Fibroblast of skin of right quadriceps (primary cell): ENCODE results near the gene ARMC2.
A peak's percentile ranks its signal among the peaks of the same experiment; 100 is the strongest.
"Not testable (repeated sequence)": the region's sequence is repeated elsewhere in the genome, so short reads cannot be mapped to it uniquely, and the experiment has no call there.

Experiments used
- DNase-seq: peaks from one replicate; pipeline ENCODE4 v3.0.0-alpha.2; 2013

The ARMC2 gene

DNA sequence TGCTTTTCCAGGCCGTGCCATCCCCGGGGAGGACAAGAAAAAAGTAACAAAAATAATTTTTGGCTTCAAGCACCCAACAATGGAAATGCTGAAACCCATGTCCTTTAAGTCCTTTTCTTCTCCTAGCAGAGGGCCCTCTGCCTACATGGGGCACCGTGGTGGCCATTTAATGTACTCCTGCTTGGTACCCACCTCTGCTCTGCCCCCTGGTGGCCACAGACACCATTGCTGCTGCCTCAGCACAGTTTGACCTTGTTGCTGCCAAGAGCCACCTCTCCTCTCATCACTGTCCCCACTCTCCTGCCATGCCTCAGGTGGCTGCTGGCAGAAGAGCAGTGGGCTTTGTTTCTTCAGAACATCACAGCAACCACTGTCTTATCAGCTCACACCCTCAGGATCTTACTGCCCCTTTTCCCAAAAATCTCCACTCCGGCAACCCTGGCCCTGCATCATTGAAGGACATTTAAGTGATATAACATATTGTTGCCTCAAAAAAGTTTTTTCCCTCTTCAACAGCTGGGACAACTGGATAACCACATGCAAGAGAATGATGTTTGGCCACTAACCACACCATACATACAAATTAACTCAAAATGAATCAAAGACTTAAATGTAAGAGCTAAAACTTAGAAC lies 12.9 kb upstream of the ARMC2 start:
- peak; percentile 67 for DNase-seq

DNA sequence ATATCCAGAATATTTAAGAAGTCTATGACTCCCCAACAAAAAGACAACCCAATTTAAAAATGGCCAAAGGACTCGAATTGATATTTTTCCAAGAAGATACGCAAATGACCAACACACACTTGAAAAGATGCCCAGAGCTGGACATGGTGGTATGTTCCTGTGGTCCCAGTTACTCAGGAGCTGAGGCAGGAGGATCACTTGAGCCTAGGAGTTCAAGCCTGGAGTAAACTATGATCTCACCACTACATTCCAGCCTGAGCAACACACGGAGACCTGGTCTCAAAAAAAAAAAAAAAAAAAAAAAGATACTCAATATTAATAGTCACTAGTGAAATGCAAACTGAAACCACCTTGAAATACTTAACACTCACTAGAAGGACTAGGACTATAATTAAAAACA lies 12.2 kb upstream of the ARMC2 start:
- DNase-seq: peak; percentile 18

DNA sequence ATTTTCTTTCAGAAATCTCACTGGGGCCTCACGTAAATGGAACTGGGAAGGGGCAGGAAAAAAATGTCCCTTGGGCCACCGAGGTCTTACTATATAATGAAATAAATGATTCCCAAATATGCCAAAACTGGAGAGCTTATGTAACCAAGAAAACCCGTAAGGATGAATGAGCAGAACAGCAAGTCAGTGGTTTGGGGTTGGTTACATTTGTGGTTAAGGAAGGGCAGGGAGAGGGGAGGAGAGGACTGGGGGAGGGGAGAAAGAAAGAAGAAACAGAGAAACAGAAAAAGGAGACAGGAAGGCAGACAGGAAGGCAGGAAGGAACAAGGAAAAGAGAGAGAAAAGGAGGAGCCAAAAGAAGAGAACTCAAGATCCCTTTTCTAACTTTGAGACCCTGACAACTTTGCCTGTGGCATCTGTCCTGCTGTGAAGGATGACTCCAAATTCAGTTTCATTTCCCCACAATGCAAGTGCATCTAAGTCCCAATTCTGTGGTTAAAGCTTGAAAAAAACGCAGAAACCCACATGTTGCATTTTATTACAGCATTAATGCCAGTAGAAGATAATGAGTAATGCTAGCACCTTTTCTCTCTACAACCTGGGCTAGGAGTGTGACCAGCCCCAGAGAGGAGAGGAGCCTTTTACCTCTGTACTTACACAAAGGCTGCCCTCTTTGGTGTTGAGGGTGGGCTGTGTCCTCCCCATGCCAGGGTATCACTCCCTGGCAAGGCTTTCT lies 10.8 kb upstream of the ARMC2 start:
- DNase-seq: peak; percentile 34

DNA sequence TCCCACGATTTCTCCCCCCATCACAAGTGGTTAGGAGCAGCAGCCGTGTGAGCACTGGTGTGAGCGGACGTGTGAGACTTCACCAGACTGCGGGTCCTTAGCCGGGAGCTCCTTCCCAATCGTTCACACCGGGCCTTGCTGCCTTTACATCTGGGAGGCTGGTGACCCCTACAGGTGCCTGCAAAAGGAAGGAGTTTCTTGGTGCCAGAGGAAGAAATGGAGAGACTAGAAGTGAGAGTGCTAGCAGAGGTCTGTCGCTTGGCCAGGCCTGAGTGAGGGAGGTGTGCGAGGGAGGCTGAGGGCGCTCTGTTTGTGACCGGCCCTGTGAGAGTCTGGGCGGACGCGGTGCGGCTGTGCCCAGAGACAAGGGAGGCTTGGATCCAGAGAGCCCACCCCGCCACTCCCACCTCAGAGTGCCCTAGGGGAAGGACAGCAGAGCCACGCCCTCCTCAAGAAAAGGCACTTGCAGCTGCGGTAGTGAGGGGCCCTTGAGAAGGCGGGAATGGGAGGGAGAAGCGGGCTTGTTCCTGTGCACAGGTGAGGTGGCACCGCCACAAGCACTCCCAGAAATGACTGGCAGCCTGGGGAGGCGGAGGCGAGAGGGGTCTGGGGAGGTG lies 10.0 kb upstream of the ARMC2 start:
- DNase-seq: peak; percentile 34

DNA sequence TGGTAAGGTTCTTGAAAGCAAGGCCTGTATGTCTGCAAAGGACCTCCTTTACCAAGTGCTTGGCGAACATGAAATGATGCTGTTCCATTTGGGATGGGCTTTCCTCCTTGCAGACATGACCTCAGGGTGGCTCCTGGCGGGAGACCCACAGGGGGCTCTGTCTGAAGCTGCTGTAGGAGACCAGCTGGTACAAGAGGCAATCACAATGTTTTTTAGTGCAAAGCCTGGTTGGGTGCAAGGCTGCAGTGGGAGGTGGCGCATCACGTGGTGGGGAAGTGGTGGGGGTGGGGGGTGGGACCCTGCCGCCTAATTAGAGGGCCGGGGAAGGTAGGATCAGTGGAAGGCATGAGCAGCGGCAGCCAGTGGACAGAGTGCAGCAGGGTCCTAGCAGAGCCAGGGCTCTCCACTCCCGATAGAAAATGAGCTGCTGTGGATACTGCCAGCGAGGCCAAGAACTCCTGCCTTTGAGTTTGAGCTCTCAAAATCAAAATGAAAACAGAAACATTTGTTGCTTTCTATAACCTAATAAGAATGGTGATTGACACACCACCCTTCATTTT lies 9.1 kb upstream of the ARMC2 start:
- DNase-seq: no peak

DNA sequence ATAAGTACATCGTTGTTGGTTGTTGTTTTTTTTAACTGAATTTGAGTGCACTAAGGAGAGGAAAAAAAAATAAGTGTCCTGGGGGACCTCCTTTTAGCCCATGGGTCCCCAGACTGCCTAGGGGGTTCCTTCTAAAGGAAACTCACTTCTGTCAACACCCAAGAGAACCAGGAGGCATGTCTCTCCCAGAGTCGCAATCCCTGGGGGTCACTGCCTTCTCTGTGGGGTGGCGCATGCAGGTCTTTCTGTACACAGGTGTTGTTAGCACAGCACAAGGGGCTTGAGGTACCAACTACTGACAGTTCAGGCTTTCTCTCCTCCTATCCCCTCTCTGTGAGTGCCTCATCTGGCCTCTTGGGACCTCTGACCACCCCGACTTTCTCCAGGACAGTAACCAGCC lies 7.3 kb upstream of the ARMC2 start:
- DNase-seq: no peak

DNA sequence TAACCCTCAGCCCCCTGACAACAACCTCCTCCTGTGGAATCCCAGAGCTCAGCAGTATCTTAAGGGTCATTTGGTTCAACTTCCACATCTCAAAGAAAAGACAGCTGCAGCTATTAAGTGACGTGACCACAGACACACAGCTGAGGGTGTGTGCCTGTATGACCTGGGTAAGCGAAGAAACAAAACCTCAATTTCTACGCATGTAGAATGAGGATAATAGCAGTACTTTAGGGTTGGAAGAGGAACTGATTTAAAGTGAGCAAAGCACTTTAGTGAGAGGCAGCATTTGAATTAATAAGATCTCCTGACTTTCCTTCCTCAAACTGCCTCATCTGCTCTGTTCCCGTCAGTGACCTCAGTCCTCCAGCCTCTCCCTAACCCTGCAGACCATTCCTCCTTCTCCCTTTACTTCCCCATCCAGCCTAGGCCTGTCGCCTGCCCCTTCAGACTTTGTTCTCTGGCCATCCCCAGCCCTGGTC lies 6.8 kb upstream of the ARMC2 start:
- no peak for DNase-seq

DNA sequence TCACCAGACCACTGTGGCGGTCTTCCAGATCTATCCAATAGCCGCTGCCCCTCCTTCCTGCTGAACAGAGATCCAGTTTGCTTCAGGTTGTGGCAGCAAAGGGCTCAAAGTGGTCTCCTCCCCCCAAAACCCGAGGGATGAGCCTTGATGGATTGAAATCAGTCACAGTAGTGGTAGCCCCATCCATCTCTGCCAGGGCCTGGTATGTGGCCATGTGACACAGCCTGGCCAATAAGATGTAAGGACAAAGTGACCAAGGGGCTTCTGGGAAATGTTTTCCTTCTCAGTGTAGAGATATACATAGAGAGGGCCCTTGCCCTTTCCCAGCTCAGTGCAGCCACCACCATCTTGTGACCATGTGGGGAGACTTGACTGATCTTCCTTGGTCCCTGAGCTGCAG lies 4.1 kb upstream of the ARMC2 start:
- no peak for DNase-seq

DNA sequence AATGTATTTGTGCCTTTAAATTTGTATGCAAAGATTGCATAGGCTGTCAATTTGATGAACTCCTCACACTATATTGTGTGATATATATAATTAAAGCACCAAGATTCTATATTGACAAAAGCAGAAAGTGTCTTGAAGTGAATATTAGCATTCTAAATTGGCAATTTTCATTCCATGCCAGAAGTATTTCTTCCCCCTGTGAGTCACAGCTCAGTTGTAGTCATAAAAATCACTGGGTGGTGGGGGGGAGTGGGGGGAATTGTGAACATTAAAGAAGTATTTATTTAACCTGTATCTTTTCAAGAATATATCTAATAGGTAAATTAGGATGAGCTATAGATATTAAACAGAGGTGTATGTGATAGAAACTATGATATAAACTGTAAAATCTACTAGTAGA lies 3.1 kb upstream of the ARMC2 start:
- no peak for DNase-seq

DNA sequence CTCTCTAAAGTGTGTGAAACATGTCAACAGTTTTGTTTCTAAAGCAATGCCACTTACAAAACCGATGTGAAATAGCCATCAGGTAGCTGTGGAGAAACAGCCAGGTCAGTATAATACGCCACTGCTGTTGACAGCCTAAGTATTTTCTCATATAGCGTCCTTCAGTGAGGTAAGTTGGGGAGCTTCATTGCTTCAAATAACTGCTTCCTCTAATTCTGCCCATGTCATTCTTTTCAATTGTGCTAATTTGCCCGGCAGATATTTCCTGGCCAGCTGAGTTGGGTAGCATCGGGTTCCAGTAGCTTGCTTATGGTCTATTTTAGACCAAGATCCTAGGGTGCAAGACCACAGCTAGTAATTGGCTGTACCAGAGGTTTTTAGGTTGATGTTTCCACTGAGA lies 2.1 kb upstream of the ARMC2 start:
- no peak for DNase-seq

DNA sequence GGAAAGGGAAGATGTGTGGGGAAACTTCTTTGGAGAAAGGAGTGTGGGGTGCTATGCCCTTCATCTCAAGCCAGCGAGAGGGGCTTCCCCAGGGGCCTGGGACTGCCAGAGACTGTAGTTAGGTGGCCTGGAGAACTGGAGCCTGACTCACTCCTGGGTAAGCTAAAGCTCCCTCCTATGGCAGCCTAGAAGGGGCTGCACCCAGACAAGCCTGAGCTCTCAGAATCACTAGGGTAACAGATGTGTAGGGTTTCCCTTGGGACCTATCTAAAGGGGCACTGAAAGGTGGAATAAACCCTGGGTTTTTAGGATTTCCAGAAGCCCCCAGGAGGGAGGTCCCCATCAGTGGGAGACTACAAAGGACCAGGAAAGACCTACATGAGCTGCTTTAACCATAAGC lies 1.6 kb upstream of the ARMC2 start:
- DNase-seq: no peak

DNA sequence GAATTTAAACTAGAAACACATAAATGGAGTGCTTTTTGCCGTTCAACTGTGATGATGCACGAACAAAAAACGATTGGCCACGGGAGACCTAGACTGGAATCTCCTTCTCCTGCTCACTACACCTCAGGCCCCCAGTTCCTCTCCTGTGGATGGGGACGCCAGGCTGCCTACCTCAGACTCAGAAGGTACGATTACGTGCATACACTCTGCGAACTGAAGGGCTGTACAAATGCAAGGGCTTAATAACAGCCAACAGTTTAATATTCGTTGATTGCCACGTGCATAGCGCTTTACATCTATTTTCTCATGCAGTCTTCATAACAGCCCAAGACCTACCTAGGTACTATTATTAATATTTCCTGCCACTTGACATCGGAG lies 495 bp upstream of the ARMC2 start:
- DNase-seq: no peak

DNA sequence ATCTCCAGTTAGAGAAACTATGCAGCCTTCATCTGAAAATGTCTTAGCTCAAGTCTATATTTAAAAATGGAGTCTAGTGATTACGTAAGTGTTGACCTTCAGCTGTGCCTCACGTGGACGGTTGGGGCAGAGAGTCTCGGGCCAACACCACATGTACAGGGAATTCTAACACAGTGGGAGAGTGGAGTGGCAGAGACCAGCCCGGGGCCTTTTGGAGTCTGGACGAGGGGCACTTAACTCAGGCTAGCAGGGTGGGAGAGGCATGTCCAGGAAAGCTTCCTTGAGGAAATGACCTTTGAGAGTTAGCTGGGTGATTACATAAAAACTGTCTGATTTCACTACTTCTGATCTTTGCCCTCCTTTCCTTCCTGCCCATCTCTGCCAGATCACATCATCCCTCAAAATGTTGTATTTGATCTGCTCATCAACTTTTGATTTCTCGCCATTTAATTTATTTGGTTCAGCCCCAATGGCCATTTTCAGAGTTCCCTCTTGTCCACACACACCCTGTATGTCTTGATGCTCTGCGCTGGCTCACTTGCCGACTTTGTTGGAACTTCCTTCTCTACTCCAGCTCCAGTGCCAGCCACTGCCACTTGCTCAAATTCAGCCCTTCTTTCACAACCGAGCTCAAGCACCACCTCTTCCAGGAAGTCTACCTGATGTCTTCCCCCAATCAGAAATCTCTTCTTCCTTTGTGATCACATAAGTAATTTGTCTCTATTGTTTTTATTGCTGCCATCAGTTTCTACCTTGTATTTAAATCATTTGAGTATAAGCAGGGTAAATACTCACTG lies 2.6 kb downstream of the ARMC2 start:
- DNase-seq: no peak

DNA sequence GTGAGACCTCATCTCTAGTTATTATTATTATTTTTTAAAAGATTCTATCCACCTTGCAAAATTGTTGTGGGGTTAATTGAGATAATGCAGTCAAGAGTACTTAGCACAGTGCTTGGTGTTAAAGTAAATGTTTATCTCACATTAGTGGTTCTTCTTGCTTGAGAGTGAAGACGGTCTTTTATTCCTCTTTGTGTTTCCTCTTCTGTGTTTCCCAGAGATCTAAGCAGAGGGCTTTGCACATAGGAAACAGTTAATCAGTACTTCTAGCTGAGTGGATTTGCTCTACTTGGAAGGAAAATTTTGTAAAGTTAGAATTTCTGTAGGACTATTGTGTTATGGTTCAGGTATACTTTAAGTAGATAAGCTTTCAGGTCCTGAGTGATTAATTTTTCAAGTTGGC lies 3.5 kb downstream of the ARMC2 start:
- DNase-seq: no peak

DNA sequence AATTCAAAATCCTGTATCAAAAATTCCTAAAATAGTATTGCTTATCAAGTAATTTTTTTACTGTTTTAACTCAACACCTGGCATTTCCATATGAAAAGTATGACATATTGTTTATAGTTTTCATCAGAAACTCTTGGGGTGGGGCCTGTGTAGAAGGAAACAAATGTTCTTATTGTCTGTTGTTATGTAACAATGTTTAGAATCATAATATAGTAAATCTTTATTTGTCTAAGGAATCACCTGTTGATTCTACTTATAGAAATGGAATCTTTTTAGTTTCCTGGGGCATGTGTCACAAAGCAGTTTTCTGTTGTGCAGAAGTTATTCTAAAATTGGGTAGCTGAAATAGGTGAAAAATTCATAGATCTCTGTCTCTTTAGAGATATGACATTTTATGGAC lies 4.9 kb downstream of the ARMC2 start:
- DNase-seq: no peak

DNA sequence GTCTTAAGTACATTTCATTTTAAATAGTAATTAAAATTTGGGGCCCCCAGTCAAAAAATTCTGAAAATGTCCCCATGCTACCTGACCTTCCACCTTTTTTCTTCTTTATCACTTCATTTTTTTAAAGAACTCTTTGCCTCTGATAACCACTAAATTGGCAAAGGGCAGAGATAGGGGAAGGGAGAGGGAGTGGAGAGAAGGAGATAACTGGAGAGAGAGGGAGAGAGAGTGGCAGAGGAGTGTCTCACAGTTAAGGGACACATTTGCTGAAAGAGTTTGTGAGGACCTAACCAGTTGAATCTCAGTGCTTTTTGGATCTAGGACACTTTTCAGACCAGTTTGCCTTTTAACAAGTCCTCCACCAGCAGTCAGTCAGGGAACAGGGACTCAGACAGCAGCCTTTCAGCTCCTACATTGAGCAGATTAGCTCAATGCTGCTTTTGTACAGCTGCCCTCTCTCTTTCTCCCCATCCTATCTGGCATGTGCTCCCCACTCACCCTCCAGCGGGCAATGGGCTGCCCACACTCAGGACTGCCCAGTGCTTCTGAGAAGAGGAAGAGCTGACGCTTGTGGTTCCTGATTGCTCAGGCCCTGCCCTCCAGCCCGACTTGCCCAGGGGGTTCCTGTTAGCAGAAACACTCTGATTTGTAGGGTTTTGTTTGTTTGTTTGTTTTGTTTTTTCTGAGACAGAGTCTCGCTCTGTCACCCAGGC lies 14.4 kb downstream of the ARMC2 start:
- DNase-seq: no peak

DNA sequence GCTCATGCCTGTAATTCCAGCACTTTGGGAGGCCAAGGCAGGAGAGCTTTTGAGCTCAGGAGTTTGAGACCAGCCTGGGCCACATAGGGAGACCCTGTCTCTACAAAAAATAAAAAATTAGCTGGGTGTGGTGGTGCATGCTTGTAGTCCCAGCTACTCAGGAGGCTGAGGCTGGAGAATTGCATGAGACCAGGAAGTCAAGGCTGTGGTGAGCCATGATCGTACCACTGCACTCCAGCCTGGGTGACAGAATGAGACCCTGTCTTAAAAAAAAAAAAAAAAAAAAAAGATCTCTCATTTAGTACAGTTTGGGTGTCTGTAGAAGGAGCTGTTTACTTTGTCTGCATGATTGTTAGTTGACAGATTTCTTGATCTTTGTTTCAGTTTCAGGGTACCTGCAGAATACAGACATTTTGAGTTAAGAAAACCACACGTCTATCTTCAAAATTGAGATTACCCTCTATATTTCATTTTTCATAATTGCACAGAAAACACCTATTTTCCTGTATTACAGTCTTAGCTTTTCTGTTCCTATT lies 17.6 kb downstream of the ARMC2 start:
- DNase-seq: not testable (repeated sequence)

DNA sequence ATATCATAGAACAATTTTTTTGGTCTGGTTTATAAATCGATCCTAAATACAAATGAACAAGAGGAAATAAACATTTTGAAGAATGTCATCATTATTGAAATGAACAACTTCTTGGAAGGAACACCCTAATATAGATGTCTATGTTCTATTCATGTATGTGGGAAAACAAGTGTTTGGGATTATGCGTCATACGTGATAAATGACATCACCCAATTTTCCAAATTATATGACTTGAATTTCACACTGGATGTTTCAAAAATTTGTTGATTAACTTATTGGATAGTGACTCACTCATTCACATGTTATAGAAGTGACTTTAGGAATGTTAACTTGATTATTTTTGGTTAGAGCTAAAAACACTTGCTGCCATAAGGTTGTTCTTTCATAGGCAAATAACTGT lies 18.6 kb downstream of the ARMC2 start:
- no peak for DNase-seq

DNA sequence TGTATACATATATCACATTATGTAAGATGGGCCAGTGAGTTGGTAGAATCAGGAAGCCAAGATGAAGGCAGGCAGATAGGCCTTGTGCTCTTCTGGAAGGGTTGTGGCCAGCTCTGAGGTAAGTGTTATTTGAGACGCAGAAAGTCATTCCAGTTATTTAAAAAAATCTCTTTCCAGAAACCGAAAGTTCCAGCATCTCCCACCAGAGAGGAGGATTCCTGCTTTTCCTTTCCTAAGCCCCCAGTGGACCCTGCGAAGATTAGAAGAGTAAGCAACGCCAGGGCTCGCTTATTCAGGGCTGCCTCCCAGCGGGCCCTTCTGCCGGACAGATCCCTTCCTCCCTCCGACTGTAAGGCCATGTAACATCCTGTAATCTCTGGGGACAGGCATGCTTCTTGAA lies 20.4 kb downstream of the ARMC2 start:
- no peak for DNase-seq

DNA sequence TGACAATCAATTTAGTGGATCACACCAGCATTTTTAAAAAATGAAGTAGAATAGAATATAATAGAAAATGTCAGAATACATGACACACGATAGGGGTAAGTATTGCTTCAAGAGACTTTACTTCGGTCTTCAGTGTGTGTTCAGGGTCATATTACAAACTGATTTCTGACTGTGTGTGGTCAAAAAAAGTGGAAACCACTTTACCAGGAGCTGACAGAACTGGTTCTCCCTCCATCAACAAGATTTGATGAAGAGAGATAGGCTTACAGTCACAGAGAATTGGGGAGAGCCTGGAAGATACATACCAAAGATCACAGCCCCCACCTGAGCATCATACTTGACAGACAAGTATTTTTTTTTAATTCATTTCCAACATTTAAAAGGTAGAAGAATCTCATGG lies 21.7 kb downstream of the ARMC2 start:
- DNase-seq: no peak

DNA sequence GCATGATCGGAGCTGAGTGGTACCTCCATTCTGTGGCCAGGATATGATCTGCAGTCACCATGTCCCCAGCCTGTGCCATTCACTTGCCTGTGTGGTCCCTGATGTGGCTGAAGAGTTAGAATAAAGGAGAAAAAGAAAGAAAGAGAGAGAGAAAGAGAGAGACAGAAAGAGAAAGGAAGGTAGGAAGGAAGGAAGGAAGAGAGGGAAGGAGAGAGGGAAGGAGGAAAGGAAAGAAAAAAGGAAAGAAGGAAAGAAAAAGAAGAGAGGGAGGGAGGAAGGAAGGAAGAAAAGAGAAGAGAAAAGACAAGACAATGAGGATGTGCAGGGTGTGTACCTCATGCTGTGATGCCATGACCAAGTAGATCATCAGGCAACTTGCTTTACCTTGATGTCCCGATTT lies 22.1 kb downstream of the ARMC2 start:
- DNase-seq: no peak

DNA sequence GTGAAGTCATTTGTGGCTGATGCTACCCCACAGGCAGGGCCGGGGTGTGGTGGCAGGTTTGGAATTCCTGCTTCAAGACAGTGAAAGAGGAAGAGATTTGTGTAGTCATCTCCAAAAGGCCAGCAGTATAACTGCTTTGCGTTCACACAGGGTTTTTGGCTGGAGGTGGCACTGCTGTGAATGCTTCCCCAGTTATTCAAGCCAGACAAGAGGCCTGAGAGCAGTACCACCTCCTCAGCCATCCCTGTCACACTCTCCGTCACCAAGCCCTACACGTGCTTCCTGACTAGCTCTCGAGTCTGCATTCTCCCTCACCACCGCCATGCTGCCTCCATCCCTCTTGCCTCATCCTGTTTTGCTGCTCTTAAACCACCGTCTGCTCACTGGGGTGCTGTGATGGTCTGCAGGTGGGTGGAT lies 23.9 kb downstream of the ARMC2 start:
- DNase-seq: no peak
